AG04449 (cell line): ENCODE data around the gene POLR2F.
A peak's percentile ranks its signal among the peaks of the same experiment; 100 is the strongest.

Experiments used
- CTCF ChIA-PET: fragments of 350-600 bp; formaldehyde crosslinking; extraction: SDS; loops from one replicate; lab custom pipeline; 2021; ENCODE audit warnings: antibody characterized with exemption; lab: Yijun Ruan, JAX
- POLR2A ChIA-PET: fragments of 400-600, 350-600 bp; formaldehyde crosslinking; extraction: SDS; loops from one replicate; lab custom pipeline; 2020; ENCODE audit warnings: antibody characterized with exemption, inconsistent platforms; lab: Yijun Ruan, JAX
- DNase-seq: peaks from one replicate; pipeline ENCODE4 v3.0.0-alpha.2; 2010; ENCODE audit warnings: low read depth, low spot score
- H3K4me3 ChIP-seq: 2 replicates; pipeline ENCODE4 v1.5.1; 2011; ENCODE audit warnings: low read depth, mild to moderate bottlenecking, control low read depth, low read length
- TF ChIP-seq, protein P1 (sequence below): IDR thresholded peaks from one replicate; pipeline ENCODE4 v1.5.1; 2011; ENCODE audit warnings: mild to moderate bottlenecking, moderate library complexity, low read length, control low read depth, inconsistent platforms; ENCODE audit not compliant: insufficient read depth; ENCODE audit errors: missing control alignments

POLR2F gene

DNA sequence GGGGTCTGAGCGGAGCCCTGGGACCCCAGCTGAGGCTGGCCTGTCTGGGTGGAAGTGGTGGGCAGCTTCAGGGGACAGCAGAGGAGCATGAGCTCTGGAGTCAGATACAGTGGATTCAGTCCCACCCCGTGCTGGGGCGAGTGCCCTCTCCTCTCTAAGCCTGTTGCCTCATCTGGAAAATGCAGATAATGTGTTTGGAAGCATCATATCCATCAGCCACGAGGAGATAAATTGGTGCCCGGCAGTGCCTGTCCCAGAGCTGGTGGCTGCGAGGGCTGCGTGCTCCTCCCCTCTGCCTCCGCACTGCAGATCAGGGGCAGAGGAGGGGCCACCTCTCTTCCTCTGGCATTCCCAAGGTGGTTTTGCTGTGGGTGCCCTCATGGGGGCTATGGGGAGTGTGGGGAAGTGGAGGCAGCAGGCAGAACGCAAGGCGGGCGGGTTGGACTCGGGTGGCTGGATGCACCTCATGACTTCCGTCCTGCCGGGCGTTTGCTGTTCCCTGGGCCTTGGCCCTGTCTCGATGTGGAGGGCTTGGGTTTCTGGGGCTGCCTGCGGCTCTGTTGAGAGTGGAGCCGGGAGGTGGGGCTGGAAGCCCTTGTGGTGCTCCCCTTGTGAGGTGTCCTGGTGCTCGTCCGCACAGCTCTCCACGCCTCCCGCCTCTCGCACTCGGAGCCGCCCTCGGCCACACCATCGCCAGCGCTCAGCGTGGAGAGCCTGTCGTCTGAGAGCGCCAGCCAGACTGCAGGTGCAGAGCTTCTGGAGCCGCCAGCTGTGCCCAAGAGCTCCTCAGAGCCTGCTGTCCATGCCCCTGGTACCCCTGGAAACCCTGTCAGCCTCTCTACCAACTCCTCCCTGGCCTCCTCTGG is 26.5 kb upstream of the POLR2F start:
- CTCF ChIA-PET = interaction anchor here (1.3 kb wide), 1 partner anchor 39 kb away, joined by 5 read pairs; no protein-coding TSS in a partner anchor
- TF ChIP-seq, protein P1, sequence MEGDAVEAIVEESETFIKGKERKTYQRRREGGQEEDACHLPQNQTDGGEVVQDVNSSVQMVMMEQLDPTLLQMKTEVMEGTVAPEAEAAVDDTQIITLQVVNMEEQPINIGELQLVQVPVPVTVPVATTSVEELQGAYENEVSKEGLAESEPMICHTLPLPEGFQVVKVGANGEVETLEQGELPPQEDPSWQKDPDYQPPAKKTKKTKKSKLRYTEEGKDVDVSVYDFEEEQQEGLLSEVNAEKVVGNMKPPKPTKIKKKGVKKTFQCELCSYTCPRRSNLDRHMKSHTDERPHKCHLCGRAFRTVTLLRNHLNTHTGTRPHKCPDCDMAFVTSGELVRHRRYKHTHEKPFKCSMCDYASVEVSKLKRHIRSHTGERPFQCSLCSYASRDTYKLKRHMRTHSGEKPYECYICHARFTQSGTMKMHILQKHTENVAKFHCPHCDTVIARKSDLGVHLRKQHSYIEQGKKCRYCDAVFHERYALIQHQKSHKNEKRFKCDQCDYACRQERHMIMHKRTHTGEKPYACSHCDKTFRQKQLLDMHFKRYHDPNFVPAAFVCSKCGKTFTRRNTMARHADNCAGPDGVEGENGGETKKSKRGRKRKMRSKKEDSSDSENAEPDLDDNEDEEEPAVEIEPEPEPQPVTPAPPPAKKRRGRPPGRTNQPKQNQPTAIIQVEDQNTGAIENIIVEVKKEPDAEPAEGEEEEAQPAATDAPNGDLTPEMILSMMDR = no peak
- no peak overlapping the region for H3K4me3 ChIP-seq
- DNase-seq = no peak
- POLR2A ChIA-PET = interaction anchor here (1.2 kb wide), 1 partner anchor 21 kb away, joined by 3 read pairs; the partner anchor contains the start of gene MICALL1

- TF ChIP-seq, protein P1 = no peak
- DNase-seq = no peak
- POLR2A ChIA-PET = no interaction called here
- CTCF ChIA-PET = interaction anchor here (1.3 kb wide), 1 partner anchor 40 kb away, joined by 5 read pairs; no protein-coding TSS in a partner anchor
- H3K4me3 ChIP-seq = no peak overlapping the region
These were observed 25.9 kb upstream of the POLR2F start for GRCh38 chr22:37927637-37927936.

DNA sequence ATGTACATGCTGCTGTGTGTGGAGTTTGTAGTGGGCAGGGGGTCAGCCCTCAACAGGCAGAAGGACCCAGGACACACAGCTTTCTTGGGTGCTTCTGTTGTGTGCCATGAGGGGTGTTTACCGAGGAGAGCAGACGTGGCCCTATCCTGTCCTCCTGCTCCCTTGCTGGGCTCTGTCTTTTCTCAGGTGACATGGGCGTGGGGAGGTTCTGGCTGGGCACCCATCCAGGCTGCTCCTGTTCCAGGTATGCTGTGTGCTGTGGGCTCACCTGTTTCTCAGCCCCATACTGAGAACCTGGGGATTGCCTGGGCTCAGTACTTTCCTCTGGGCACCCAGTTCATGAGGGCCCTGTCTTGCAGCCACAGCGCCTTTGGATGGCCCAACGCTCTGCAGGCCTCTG is 24.1 kb upstream of the POLR2F start:
- no peak for DNase-seq
- ChIA-PET POLR2A (no interaction called here), CTCF (interaction anchor here (2.3 to 7.7 kb wide), 3 partner anchors 17 to 112 kb away, joined by 15 to 159 read pairs (median 121); partner anchors contain the start of gene MICALL1)
- TF ChIP-seq, protein P1 = no peak
- no peak overlapping the region for H3K4me3 ChIP-seq

- CTCF ChIA-PET = interaction anchor here (1.0 to 7.7 kb wide), 9 partner anchors 9 to 115 kb away, joined by 3 to 159 read pairs (median 10); partner anchors contain the start of gene MICALL1
- DNase-seq = no peak
- POLR2A ChIA-PET = no interaction called here
- TF ChIP-seq, protein P1 = peak; percentile 62
- no peak overlapping the region for H3K4me3 ChIP-seq
These were observed 23.1 kb upstream of the POLR2F start for GRCh38 chr22:37930270-37930951.

GRCh38 chr22:37930952-37931440 is 22.5 kb upstream of the POLR2F start:
- H3K4me3 ChIP-seq = no peak overlapping the region
- ChIA-PET CTCF (interaction anchor here (1.0 to 7.7 kb wide), 9 partner anchors 9 to 115 kb away, joined by 3 to 159 read pairs (median 10); partner anchors contain the start of gene MICALL1), POLR2A (no interaction called here)
- TF ChIP-seq, protein P1 = no peak
- DNase-seq = no peak
